ENCODE data around the gene DCDC2B.

DNA sequence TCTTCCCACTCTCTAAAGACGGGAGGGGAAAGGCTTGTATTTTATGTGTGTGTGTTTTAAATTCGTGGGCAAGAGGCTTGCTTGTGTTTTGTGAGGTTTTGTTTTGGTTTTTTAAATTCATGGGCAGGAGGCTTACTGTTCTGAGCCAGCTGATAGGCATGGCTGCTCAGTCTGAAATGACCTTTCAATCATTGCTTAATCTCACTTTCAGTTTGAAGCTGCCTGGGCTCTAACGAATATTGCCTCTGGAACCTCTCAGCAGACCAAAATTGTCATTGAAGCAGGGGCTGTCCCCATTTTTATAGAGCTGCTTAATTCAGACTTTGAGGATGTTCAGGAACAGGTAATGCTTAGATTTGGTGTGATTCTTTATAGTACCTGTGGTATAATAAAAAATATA, 49.7 kb upstream of the DCDC2B start:
- TF ChIP-seq, protein P1, sequence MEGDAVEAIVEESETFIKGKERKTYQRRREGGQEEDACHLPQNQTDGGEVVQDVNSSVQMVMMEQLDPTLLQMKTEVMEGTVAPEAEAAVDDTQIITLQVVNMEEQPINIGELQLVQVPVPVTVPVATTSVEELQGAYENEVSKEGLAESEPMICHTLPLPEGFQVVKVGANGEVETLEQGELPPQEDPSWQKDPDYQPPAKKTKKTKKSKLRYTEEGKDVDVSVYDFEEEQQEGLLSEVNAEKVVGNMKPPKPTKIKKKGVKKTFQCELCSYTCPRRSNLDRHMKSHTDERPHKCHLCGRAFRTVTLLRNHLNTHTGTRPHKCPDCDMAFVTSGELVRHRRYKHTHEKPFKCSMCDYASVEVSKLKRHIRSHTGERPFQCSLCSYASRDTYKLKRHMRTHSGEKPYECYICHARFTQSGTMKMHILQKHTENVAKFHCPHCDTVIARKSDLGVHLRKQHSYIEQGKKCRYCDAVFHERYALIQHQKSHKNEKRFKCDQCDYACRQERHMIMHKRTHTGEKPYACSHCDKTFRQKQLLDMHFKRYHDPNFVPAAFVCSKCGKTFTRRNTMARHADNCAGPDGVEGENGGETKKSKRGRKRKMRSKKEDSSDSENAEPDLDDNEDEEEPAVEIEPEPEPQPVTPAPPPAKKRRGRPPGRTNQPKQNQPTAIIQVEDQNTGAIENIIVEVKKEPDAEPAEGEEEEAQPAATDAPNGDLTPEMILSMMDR (IDR thresholded peaks at IDR 0.05; ENCODE audit: insufficient read depth, low read length, poor library complexity, severe bottlenecking) = no peak
- TF ChIP-seq EZH2phosphoT487 (conservative IDR thresholded peaks at IDR 0.05; ENCODE audit: low read length) = no peak

Measured in SU-DHL-6 (cell line).